Adrenal gland (tissue), 12 donors: ENCODE data around the gene ABCB10. TPM values are rescaled to one million over a fixed set of nuclear protein-coding genes. Genes with fewer than 3 reads are reported as not detected.

ENCODE experiments used
- DNase-seq, 7 donors: peaks; one replicate each; pipeline ENCODE4 v3.0.0-alpha.2; 2019 to 2020
- H3K27ac ChIP-seq, 5 donors: fragments of 200-600 bp; sonication (generic) in 4 of 5; 1 replicate in 3 of 5; 2 replicates in 2 of 5; pipeline versions ENCODE4 v1.5.1 to v1.8.0; 2016 to 2020; ENCODE audit warnings: mild to moderate bottlenecking in 1 of 5
- H3K27me3 ChIP-seq: fragments of 200-600 bp; 2 replicates; pipeline ENCODE4 v1.8.0; 2021
- H3K36me3 ChIP-seq, 2 donors: fragments of 200-600 bp; replicated peaks in 1 of 2; 1 replicate in 1 of 2; 2 replicates in 1 of 2; pipeline versions ENCODE4 v1.5.1 to v1.8.0; 2018 to 2022
- H3K4me1 ChIP-seq, 2 donors: fragments of 200-600 bp; replicated peaks in 1 of 2; 1 replicate in 1 of 2; 2 replicates in 1 of 2; pipeline versions ENCODE4 v1.5.1 to v1.8.0; 2018 to 2021
- H3K4me3 ChIP-seq, 4 donors: fragments of 200-600 bp; sonication (generic) in 3 of 4; one replicate each; pipeline ENCODE4 v1.5.1; 2016 to 2018
- H3K9me3 ChIP-seq, 3 donors: fragments of 200-600 bp; sonication (generic) in 1 of 3; replicated peaks in 1 of 3; 1 replicate in 2 of 3; 2 replicates in 1 of 3; pipeline versions ENCODE4 v1.5.1 to v1.8.0; 2016 to 2021
- POLR2A ChIP-seq, 2 donors: fragments of 450-650 bp; IDR thresholded peaks; one replicate each; pipeline ENCODE4 v1.6.1; 2017; ENCODE audit warnings: antibody characterized with exemption in 2 of 2, mild to moderate bottlenecking in 2 of 2, moderate library complexity in 1 of 2
- WGBS, 4 donors: extraction: QIAGEN DNeasy Blood & Tissue Kit in 2 of 4; methylation state at CpG; one replicate each; pipeline versions ENCODE4 v1.1.5 to v1.1.7; 2013 to 2017; 5-methylcytosine and 5-hydroxymethylcytosine counted together
- intact Hi-C, 2 donors: fragments of 100-400 bp; cut with DNase I; formaldehyde crosslinking; loops; one replicate each; pipeline versions ENCODE4 v1.14.1 to v1.15.0; 2022 to 2023
- polyA plus RNA-seq, 3 donors: library from polyadenylated mRNA; stranded (reverse); fragments of 200-250 nt in 2 of 3; fragments of 350-450 nt in 1 of 3; fragmentation: Illumina TruSeq in 1 of 3; extraction: RNeasy Lipid Tissue Mini Kit (QIAGEN cat#74804) in 1 of 3; gene quantifications; one replicate each; pipeline ENCODE4 v1.2.3, GENCODE V29; 2013 to 2014
- total RNA-seq, 9 donors: library from RNA; depleted of rRNA in 4 of 9; stranded (reverse); fragments of >200 nt in 4 of 9; fragments of 120-200 nt in 1 of 9; fragmentation: NEBNext Ultra II Directional in 1 of 9; extraction: Animal tissue kit (Norgen Biotek cat#: 25700) in 1 of 9; gene quantifications; one replicate each; pipeline versions ENCODE4 v1.1.0 to v1.2.4, GENCODE V29; 2013 to 2023
- TF ChIP-seq, protein P1 (sequence below), 6 experiments: fragments of 450-650 bp in 4 of 6; fragments of 200-600 bp in 2 of 6; sonication (generic) in 1 of 6; IDR thresholded peaks; 1 replicate in 5 of 6; 2 replicates in 1 of 6; pipeline versions ENCODE4 v1.5.1 to v1.8.0; 2016 to 2021; ENCODE audit warnings: antibody characterized with exemption in 6 of 6, mild to moderate bottlenecking in 2 of 6, moderate library complexity in 1 of 6
- donor health status: healthy with polysubstance abuse.
- donor health status: Bipolar disorder and iron deficiency.
- donor health status: DM: yes; HTN: yes; CAD: no.
- donor health status: DM: no; HTN: no; CAD: no.
- donor health status: DM: no; HTN: no; CAD: no.
- donor health status: DM: yes; HTN: yes; CAD: no.

ABCB10 gene
- total and polyA plus RNA-seq, 12 donors, result 4.7 to 15.0 (median 12.2) TPM

DNA sequence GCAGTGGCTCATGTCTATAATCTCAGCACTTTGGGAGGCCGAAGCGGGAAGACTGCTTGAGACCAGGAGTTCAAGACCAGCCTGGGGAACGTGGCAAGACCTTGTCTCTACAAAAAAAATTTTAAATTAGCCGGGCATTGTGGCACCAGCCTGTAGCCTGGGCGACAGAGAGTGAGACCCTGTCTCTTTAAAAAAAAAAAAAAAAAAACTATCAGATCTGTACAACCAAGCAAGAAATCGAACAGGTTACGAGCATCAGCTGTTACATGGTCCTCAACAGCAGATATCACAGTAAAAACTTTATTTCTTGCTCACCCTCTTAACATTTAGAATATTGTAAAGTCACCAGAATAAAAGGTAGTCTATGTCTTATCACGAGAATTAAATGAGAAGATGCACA is 51.9 kb downstream of the ABCB10 start:
- intact Hi-C loops, result no loop called here
- Histone ChIP-seq H3K9me3 (no peaks in the 10 kb centered on the region), H3K27me3 (no peaks in the 10 kb centered on the region), H3K36me3 (peaks cover 0 to 3% of the 10 kb centered on the region in 2 donors), H3K4me1 (peaks cover 7 to 16% of the 10 kb centered on the region in 2 donors), H3K4me3 (no peak overlapping the region), H3K27ac (no peak overlapping the region)
- TF ChIP-seq, protein P1, sequence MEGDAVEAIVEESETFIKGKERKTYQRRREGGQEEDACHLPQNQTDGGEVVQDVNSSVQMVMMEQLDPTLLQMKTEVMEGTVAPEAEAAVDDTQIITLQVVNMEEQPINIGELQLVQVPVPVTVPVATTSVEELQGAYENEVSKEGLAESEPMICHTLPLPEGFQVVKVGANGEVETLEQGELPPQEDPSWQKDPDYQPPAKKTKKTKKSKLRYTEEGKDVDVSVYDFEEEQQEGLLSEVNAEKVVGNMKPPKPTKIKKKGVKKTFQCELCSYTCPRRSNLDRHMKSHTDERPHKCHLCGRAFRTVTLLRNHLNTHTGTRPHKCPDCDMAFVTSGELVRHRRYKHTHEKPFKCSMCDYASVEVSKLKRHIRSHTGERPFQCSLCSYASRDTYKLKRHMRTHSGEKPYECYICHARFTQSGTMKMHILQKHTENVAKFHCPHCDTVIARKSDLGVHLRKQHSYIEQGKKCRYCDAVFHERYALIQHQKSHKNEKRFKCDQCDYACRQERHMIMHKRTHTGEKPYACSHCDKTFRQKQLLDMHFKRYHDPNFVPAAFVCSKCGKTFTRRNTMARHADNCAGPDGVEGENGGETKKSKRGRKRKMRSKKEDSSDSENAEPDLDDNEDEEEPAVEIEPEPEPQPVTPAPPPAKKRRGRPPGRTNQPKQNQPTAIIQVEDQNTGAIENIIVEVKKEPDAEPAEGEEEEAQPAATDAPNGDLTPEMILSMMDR (IDR thresholded peaks at IDR 0.05), result no peak
- TF ChIP-seq POLR2A (IDR thresholded peaks at IDR 0.05), result no peak
- WGBS, 4 donors, result 74 to 81% (median 79%) methylated on average over 8 of the region's 8 CpGs
- no peak for DNase-seq

DNA sequence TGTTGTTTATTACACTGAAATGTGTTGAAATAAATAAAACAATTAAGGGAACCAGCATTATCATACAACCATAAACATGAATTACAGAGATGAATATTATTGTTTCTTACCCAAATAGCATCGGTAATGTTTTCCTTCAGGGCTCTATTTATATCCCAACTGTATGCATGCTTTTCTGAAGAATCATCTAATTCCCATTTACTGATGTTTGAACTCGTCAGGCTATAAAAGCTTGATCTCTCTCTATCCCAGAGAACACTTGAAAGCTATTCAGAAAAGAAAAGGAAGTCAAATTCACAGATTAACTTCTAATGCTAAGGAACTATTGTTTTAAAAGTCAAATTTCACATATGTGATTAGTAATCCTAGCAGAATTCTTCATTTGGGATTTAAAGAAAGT is 62.7 kb downstream of the ABCB10 start:
- H3K4me1 ChIP-seq, result no peaks in the 10 kb centered on the region
- no peak overlapping the region for H3K4me3 ChIP-seq
- H3K27ac ChIP-seq, result no peak overlapping the region
- TF ChIP-seq, protein P1 (IDR thresholded peaks at IDR 0.05), result no peak
- no peak for TF ChIP-seq POLR2A (IDR thresholded peaks at IDR 0.05)
- DNase-seq, result no peak
- no peaks in the 10 kb centered on the region for H3K9me3 ChIP-seq
- H3K36me3 ChIP-seq, result peaks cover 0 to 84% of the 10 kb centered on the region in 2 donors
- no peaks in the 10 kb centered on the region for H3K27me3 ChIP-seq
- intact Hi-C loops, result no loop called here
- 88 to 94% (median 91%) methylated on average over 2 of the region's 2 CpGs for WGBS, 4 donors

DNA sequence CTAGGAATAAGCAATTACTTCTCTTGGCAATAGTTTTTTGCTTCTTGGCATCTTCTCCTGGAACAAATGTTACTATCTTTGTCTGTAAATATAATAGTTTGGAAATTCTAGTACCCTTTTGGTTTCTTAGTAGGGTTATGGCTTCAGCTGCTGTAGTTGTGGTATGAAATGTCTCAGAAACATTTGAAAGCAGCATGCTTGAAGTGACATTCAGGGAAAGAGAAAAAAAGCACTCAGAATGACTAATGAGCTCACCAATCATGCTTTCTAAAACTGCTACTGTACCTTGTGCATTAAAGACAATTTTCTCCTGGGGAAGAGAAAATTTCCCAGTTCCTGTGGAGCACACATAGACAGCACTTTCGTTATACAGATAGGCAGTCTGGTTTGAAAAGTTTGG is 71.3 kb downstream of the ABCB10 start:
- Histone ChIP-seq H3K4me1 (no peaks in the 10 kb centered on the region), H3K9me3 (no peaks in the 10 kb centered on the region), H3K27ac (no peak overlapping the region), H3K27me3 (no peaks in the 10 kb centered on the region), H3K36me3 (peaks cover 0 to 84% of the 10 kb centered on the region in 2 donors), H3K4me3 (no peak overlapping the region)
- no peak for DNase-seq
- WGBS, 4 donors, result 86 to 96% (median 95%) methylated on average over 1 of the region's 1 CpG
- intact Hi-C loops, result no loop called here
- TF ChIP-seq POLR2A (IDR thresholded peaks at IDR 0.05), result no peak
- TF ChIP-seq, protein P1 (IDR thresholded peaks at IDR 0.05), result no peak

DNA sequence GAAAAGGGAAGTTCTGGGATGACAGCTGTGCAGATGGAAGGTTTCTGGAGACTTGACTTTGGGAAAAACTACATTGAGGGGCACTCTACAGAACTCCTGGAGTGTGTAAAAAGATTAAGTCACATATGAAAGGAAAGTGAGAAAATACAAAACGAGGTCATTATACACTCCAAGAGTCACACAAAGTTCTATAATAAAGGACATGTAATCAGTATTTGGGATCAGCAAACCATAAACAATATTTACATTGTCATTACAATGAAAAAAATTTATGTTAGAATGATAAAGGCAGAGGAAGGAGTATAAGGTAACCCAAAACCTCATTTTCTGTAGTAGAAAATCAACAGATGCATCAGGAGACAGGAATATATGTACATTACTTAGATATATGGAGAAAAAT is 73.2 kb downstream of the ABCB10 start:
- Histone ChIP-seq H3K9me3 (no peaks in the 10 kb centered on the region), H3K27ac (no peak overlapping the region), H3K36me3 (peaks cover 0 to 81% of the 10 kb centered on the region in 2 donors), H3K4me3 (no peak overlapping the region), H3K27me3 (no peaks in the 10 kb centered on the region), H3K4me1 (no peaks in the 10 kb centered on the region)
- intact Hi-C loops, result no loop called here
- 93 to 96% (median 95%) methylated on average over 1 of the region's 1 CpG for WGBS, 4 donors
- no peak for DNase-seq
- TF ChIP-seq, protein P1 (IDR thresholded peaks at IDR 0.05), result no peak
- TF ChIP-seq POLR2A (IDR thresholded peaks at IDR 0.05), result no peak
